Heart left ventricle (tissue), 16 donors: ENCODE measurements around the gene AGPAT2. TPM values are rescaled to one million over a fixed set of nuclear protein-coding genes. Genes with fewer than 3 reads are reported as not detected.

ENCODE experiments used
- ATAC-seq, 4 donors: fragments of 200-7000 bp; cut with Tn5 transposase; one replicate each; pipeline ENCODE4 v1.9.1; 2020 to 2022; ENCODE audit warnings: moderate library complexity in 4 of 4, mild to moderate bottlenecking in 3 of 4, moderate number of reproducible peaks in 1 of 4
- DNase-seq, 5 donors: peaks; one replicate each; pipeline ENCODE4 v3.0.0-alpha.2; 2020
- H3K27ac ChIP-seq, 12 donors: fragments of 200-600 bp; sonication (generic) in 4 of 12; one replicate each; pipeline versions ENCODE4 v1.5.0 to v1.8.0; 2016 to 2022; ENCODE audit warnings: mild to moderate bottlenecking in 2 of 12
- H3K27me3 ChIP-seq, 9 donors: fragments of 200-600 bp; sonication (generic) in 2 of 9; one replicate each; pipeline versions ENCODE4 v1.5.1 to v1.8.0; 2016 to 2022; ENCODE audit warnings: mild to moderate bottlenecking in 3 of 9
- H3K36me3 ChIP-seq, 9 donors: fragments of 200-600 bp; sonication (generic) in 2 of 9; one replicate each; pipeline versions ENCODE4 v1.5.0 to v1.8.0; 2018 to 2022; ENCODE audit warnings: mild to moderate bottlenecking in 2 of 9
- H3K4me1 ChIP-seq, 12 donors: fragments of 200-600 bp; sonication (generic) in 4 of 12; one replicate each; pipeline versions ENCODE4 v1.5.0 to v1.8.0; 2016 to 2022; ENCODE audit warnings: mild to moderate bottlenecking in 3 of 12
- H3K4me3 ChIP-seq, 12 donors: fragments of 200-600 bp; sonication (generic) in 4 of 12; one replicate each; pipeline versions ENCODE4 v1.5.0 to v1.8.0; 2017 to 2022; ENCODE audit warnings: mild to moderate bottlenecking in 9 of 12, moderate library complexity in 4 of 12
- H3K9me3 ChIP-seq, 12 donors: fragments of 200-600 bp; sonication (generic) in 4 of 12; one replicate each; pipeline versions ENCODE4 v1.5.0 to v1.8.0; 2016 to 2022; ENCODE audit warnings: mild to moderate bottlenecking in 1 of 12
- CTCF ChIP-seq, 12 donors: fragments of 200-600 bp; sonication (generic) in 4 of 12; IDR thresholded peaks; one replicate each; pipeline versions ENCODE4 v1.5.0 to v1.8.0; 2018 to 2022; ENCODE audit warnings: antibody characterized with exemption in 12 of 12, mild to moderate bottlenecking in 5 of 12
- POLR2A ChIP-seq, 2 donors: fragments of 450-650 bp; IDR thresholded peaks; one replicate each; pipeline ENCODE4 v1.6.1; 2017; ENCODE audit warnings: antibody characterized with exemption in 2 of 2, mild to moderate bottlenecking in 2 of 2, moderate library complexity in 2 of 2
- WGBS, 4 donors: extraction: QIAGEN DNeasy Blood & Tissue Kit in 2 of 4; methylation state at CpG; one replicate each; pipeline versions ENCODE4 v1.1.5 to v1.1.7; 2013 to 2018; 5-methylcytosine and 5-hydroxymethylcytosine counted together
- intact Hi-C, 10 donors: fragments of 100-400 bp; cut with DNase I; formaldehyde crosslinking; loops; one replicate each; pipeline versions ENCODE4 v1.11.1 to v1.14.2; 2022
- polyA plus RNA-seq, 2 donors: library from polyadenylated mRNA; stranded (reverse); fragments of 200-250 nt; gene quantifications; one replicate each; pipeline ENCODE4 v1.2.3, GENCODE V29; 2013
- total RNA-seq, 9 donors: library from RNA; depleted of rRNA in 2 of 9; stranded (reverse); fragments of >200 nt in 2 of 9; fragmentation: NEBNext Ultra II Directional in 3 of 9; extraction: Animal tissue kit (Norgen Biotek cat#: 25700) in 3 of 9; gene quantifications; one replicate each; pipeline versions ENCODE4 v1.1.0 to v1.2.4, GENCODE V29; 2016 to 2023
- donor health status: ischemic (EF 13 %, LVEDD 7.1; RV severe dilation, severe dysfunction).
- donor health status: healthy with polysubstance abuse.
- donor health status: DM: no; HTN: yes; CAD: no.
- donor health status: DM: no; HTN: no; CAD: no.
- donor health status: ischemic (EF 25% LVEDD 6.9; RV normal size, moderate dysfunction).
- donor health status: ischemic (EF 25% LVEDD 5.7; RV mildly dilated, moderate dysfunction).
- donor health status: healthy.
- donor health status: DM: yes; HTN: yes; CAD: no.
- donor health status: ischemic (EF 35%, LVEDD 5.7; RV mildly dilated, moderate dysfunction).
- donor health status: nonischemic (EF 11% LVEDD 7.7; RV severe dilation, severe dysfunction).
- donor health status: DM: yes; HTN: yes; CAD: no.
- donor health status: PGD.
- donor health status: ischemic (EF 29% LVEDD 5.4; RV normal size, mild dysfunction).
- donor health status: nonischemic (EF 23%, LVEDD 6.1; RV moderate dilation, normal function).

The AGPAT2 gene
- total and polyA plus RNA-seq, 11 donors: 52.4 to 122 (median 69.3) TPM

GRCh38 chr9:136658849-136659535 lies 28.3 kb downstream of the AGPAT2 start:
- Histone ChIP-seq H3K9me3 (no peaks in the 10 kb centered on the region), H3K36me3 (peaks cover 0 to 5% (median 0%) of the 10 kb centered on the region in 9 donors), H3K4me1 (peaks cover 0 to 42% (median 19%) of the 10 kb centered on the region in 12 donors), H3K27me3 (peaks cover 0 to 78% (median 0%) of the 10 kb centered on the region in 9 donors), H3K27ac (peak overlapping the region; percentile 75 to 99 (median 96)), H3K4me3 (peak overlapping the region; percentile 9 to 89 (median 77))
- WGBS, 4 donors: 36 to 58% (median 45%) methylated on average over 19 to 37 of the region's 37 CpGs
- intact Hi-C loops: loop anchor here in 1 of 10 donors (2.0 kb wide), 1 partner anchor 14 kb away; no protein-coding TSS in a partner anchor
- TF ChIP-seq POLR2A (IDR thresholded peaks at IDR 0.05) (no peak), CTCF (IDR thresholded peaks at IDR 0.05) (no peak)
- DNase-seq (peak in 2 of 5 donors; percentile 18 to 32), ATAC-seq (no peak)

- peaks cover 0 to 50% (median 22%) of the 10 kb centered on the region in 12 donors for H3K4me1 ChIP-seq
These were observed 29.0 kb downstream of the AGPAT2 start for GRCh38 chr9:136657974-136658848.

GRCh38 chr9:136656795-136657611 lies 30.3 kb downstream of the AGPAT2 start:
- peak overlapping the region in 10 of 12 donors; percentile 28 to 89 (median 76) for H3K4me3 ChIP-seq
- H3K27ac ChIP-seq: peak overlapping the region; percentile 75 to 99 (median 96)
- DNase-seq (peak; percentile 48 to 72 (median 60)), ATAC-seq (peak in 3 of 4 donors; percentile 6 to 53 (median 29))
- TF ChIP-seq POLR2A (IDR thresholded peaks at IDR 0.05) (peak in 1 of 2 donors; percentile 20), CTCF (IDR thresholded peaks at IDR 0.05) (no peak)
- intact Hi-C loops: no loop called here
- no peaks in the 10 kb centered on the region for H3K9me3 ChIP-seq
- 52 to 65% (median 53%) methylated on average over 30 to 37 of the region's 37 CpGs for WGBS, 4 donors
- H3K4me1 ChIP-seq: peaks cover 0 to 50% (median 22%) of the 10 kb centered on the region in 12 donors
- H3K36me3 ChIP-seq: no peaks in the 10 kb centered on the region
- peaks cover 0 to 64% (median 0%) of the 10 kb centered on the region in 9 donors for H3K27me3 ChIP-seq

More at GRCh38 chr9:136657974-136658848, 29.0 kb downstream of the AGPAT2 start:
- DNase-seq (peak; percentile 30 to 64 (median 33)), ATAC-seq (no peak)
- H3K4me3 ChIP-seq: peak overlapping the region; percentile 19 to 89 (median 77)
- no peak for TF ChIP-seq POLR2A (IDR thresholded peaks at IDR 0.05)
- TF ChIP-seq CTCF (IDR thresholded peaks at IDR 0.05): no peak
- H3K36me3 ChIP-seq: no peaks in the 10 kb centered on the region
- no peaks in the 10 kb centered on the region for H3K9me3 ChIP-seq
- peak overlapping the region; percentile 75 to 99 (median 96) for H3K27ac ChIP-seq
- WGBS, 4 donors: 54 to 70% (median 58%) methylated on average over 31 of the region's 31 CpGs
- peaks cover 0 to 76% (median 0%) of the 10 kb centered on the region in 9 donors for H3K27me3 ChIP-seq
- intact Hi-C loops: loop anchor here in 1 of 10 donors (2.0 kb wide), 1 partner anchor 13 kb away; no protein-coding TSS in a partner anchor
